NCI-H1417 treated with DMSO at 0.1 percent for 48 hours (cell line): ENCODE results near the gene LSAMP.
"Not testable (repeated sequence)": the region's sequence is repeated elsewhere in the genome, so short reads cannot be mapped to it uniquely, and the experiment has no call there.

Experiments used
- DNase-seq: peaks from one replicate; lab custom pipeline; 2025; lab: John Stamatoyannopoulos, UW

LSAMP gene

GRCh38 chr3:116238846-116239565 lies 206.3 kb downstream of the LSAMP start:
- DNase-seq: no peak

- no peak for DNase-seq
Measured at GRCh38 chr3:116233711-116234357, 211.5 kb downstream of the LSAMP start.

- no peak for DNase-seq
Measured at GRCh38 chr3:116230431-116231020, 214.8 kb downstream of the LSAMP start.

GRCh38 chr3:116226266-116226665 lies 219.0 kb downstream of the LSAMP start:
- no peak for DNase-seq

- DNase-seq: no peak
Measured at GRCh38 chr3:116216761-116217160, 228.5 kb downstream of the LSAMP start.

- DNase-seq: no peak
Measured at GRCh38 chr3:116211901-116212300, 233.4 kb downstream of the LSAMP start.

GRCh38 chr3:116208830-116209229 lies 236.5 kb downstream of the LSAMP start:
- not testable (repeated sequence) for DNase-seq

GRCh38 chr3:116200956-116201690 lies 244.2 kb downstream of the LSAMP start:
- no peak for DNase-seq

GRCh38 chr3:116199063-116199462 lies 246.2 kb downstream of the LSAMP start:
- DNase-seq: no peak

GRCh38 chr3:116198087-116198486 lies 247.2 kb downstream of the LSAMP start:
- no peak for DNase-seq

GRCh38 chr3:116192464-116192863 lies 252.8 kb downstream of the LSAMP start:
- DNase-seq: no peak

GRCh38 chr3:116191409-116191808 lies 253.9 kb downstream of the LSAMP start:
- no peak for DNase-seq

GRCh38 chr3:116190095-116190494 lies 255.2 kb downstream of the LSAMP start:
- DNase-seq: no peak

GRCh38 chr3:116188231-116188785 lies 257.0 kb downstream of the LSAMP start:
- no peak for DNase-seq

GRCh38 chr3:116186049-116186448 lies 259.2 kb downstream of the LSAMP start:
- DNase-seq: no peak

GRCh38 chr3:116181159-116181558 lies 264.1 kb downstream of the LSAMP start:
- DNase-seq: no peak

GRCh38 chr3:116179091-116179490 lies 266.2 kb downstream of the LSAMP start:
- no peak for DNase-seq

GRCh38 chr3:116176974-116177555 lies 268.2 kb downstream of the LSAMP start:
- DNase-seq: no peak

- DNase-seq: no peak
Measured at GRCh38 chr3:116166121-116166520, 279.2 kb downstream of the LSAMP start.

- DNase-seq: no peak
Measured at GRCh38 chr3:116165641-116166040, 279.6 kb downstream of the LSAMP start.

- DNase-seq: peak; percentile 69
Measured at GRCh38 chr3:116165135-116165534, 280.2 kb downstream of the LSAMP start.

- DNase-seq: no peak
Measured at GRCh38 chr3:116164039-116164438, 281.2 kb downstream of the LSAMP start.
